SK-N-SH (cell line): Measurements from ENCODE around the gene ROPN1B.

ENCODE experiments used
- CHD2 ChIP-seq: fragments of 150-350 bp; IDR thresholded peaks from 2 replicates; pipeline ENCODE4 v1.6.1; 2018; ENCODE audit warnings: low read length; ENCODE audit not compliant: partially characterized antibody
- CTCF ChIP-seq: fragments of 200-600 bp; sonication (generic); IDR thresholded peaks from 2 replicates; pipeline ENCODE4 v1.6.1; 2017; ENCODE audit warnings: antibody characterized with exemption, mild to moderate bottlenecking, moderate library complexity
- ELF1 ChIP-seq: IDR thresholded peaks from 2 replicates; pipeline ENCODE4 v1.4.0; 2012
- EZH2phosphoT487 ChIP-seq: fragments of 200-600 bp; sonication (generic); IDR thresholded peaks from 2 replicates; pipeline ENCODE4 v1.6.1; 2017; ENCODE audit warnings: low read depth, mixed run types, mild to moderate bottlenecking, antibody characterized with exemption, moderate library complexity, borderline replicate concordance
- GABPA ChIP-seq: IDR thresholded peaks from 2 replicates; pipeline ENCODE4 v1.4.0; 2012; ENCODE audit warnings: low read depth, mild to moderate bottlenecking
- POLR2AphosphoS5 ChIP-seq: IDR thresholded peaks from 2 replicates; pipeline ENCODE4 v1.6.1; 2012; ENCODE audit warnings: low read depth, low read length
- RAD21 ChIP-seq: IDR thresholded peaks from 2 replicates; pipeline ENCODE4 v1.6.1; 2012; ENCODE audit warnings: mild to moderate bottlenecking, low read length
- RCOR1 ChIP-seq: fragments of 150-350 bp; IDR thresholded peaks from 2 replicates; pipeline ENCODE4 v1.6.1; 2017; ENCODE audit warnings: antibody characterized with exemption, low read length
- TAF1 ChIP-seq: IDR thresholded peaks from 2 replicates; pipeline ENCODE4 v1.6.1; 2012; ENCODE audit warnings: low read depth, mild to moderate bottlenecking, low read length, moderate library complexity, borderline replicate concordance
- USF1 ChIP-seq: IDR thresholded peaks from 2 replicates; pipeline ENCODE4 v1.4.0; 2012; ENCODE audit warnings: low read depth, borderline replicate concordance
- TF ChIP-seq, protein P1 (sequence below): IDR thresholded peaks from 2 replicates; pipeline ENCODE4 v1.6.1; 2012; ENCODE audit warnings: mild to moderate bottlenecking, low read depth, low read length, moderate library complexity

GRCh38 chr3:125967156-125967555, 1.8 kb upstream of the ROPN1B start:
- TF ChIP-seq TAF1 (no peak), CTCF (no peak), RAD21 (no peak), RCOR1 (no peak), POLR2AphosphoS5 (no peak), EZH2phosphoT487 (no peak), USF1 (no peak), GABPA (no peak), ELF1 (no peak), CHD2 (no peak)
- TF ChIP-seq, protein P1, sequence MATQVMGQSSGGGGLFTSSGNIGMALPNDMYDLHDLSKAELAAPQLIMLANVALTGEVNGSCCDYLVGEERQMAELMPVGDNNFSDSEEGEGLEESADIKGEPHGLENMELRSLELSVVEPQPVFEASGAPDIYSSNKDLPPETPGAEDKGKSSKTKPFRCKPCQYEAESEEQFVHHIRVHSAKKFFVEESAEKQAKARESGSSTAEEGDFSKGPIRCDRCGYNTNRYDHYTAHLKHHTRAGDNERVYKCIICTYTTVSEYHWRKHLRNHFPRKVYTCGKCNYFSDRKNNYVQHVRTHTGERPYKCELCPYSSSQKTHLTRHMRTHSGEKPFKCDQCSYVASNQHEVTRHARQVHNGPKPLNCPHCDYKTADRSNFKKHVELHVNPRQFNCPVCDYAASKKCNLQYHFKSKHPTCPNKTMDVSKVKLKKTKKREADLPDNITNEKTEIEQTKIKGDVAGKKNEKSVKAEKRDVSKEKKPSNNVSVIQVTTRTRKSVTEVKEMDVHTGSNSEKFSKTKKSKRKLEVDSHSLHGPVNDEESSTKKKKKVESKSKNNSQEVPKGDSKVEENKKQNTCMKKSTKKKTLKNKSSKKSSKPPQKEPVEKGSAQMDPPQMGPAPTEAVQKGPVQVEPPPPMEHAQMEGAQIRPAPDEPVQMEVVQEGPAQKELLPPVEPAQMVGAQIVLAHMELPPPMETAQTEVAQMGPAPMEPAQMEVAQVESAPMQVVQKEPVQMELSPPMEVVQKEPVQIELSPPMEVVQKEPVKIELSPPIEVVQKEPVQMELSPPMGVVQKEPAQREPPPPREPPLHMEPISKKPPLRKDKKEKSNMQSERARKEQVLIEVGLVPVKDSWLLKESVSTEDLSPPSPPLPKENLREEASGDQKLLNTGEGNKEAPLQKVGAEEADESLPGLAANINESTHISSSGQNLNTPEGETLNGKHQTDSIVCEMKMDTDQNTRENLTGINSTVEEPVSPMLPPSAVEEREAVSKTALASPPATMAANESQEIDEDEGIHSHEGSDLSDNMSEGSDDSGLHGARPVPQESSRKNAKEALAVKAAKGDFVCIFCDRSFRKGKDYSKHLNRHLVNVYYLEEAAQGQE: no peak
